ENCODE data around the gene CLSTN2. TPM values are rescaled to one million over a fixed set of nuclear protein-coding genes. Genes with fewer than 3 reads are reported as not detected.

Gene CLSTN2
- total and polyA plus RNA-seq, 2 of the 8 experiments (the other 6 are each of a cell fraction or from before 2014, with no cell fraction given): 0.39 to 0.52 TPM

DNA sequence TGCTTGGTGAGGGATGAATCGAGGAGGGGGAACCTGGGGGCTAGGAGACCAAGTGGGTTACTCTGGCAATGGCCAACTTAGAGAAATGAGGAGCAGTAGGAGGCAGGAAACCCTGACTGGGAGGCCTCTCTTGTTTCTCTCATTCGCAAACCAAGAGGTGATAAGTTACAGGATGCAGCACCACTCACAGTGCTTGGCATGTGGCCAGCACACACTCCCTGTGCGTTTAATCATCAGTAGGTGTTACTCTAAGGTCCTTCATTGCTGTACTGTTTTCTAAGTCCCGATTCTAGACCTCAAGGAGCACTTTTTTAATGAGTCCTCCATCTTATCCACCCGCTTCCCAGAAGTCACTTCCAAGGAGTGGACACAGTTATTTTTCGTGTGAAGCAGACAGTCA lies 428.8 kb downstream of the CLSTN2 start:
- H4K91ac ChIP-seq (replicated peaks; ENCODE audit: insufficient read length, low read length): no peak overlapping the region
- no peaks in the 10 kb centered on the region for H3K79me1 ChIP-seq (ENCODE audit: low read depth, low read length)
- no peak overlapping the region for H3K14ac ChIP-seq (ENCODE audit: insufficient read length)
- H2BK15ac ChIP-seq (ENCODE audit: low read length): no peak overlapping the region
- ChIA-PET CTCF (ENCODE audit: partially characterized antibody) (no interaction called here), POLR2A (ENCODE audit: partially characterized antibody) (no interaction called here)
- no peak overlapping the region for H4K8ac ChIP-seq (ENCODE audit: extremely low read depth, insufficient read depth, low read length)
- H2AK5ac ChIP-seq (ENCODE audit: low read depth, low read length): no peak overlapping the region
- no peaks in the 10 kb centered on the region for H3K36me3 ChIP-seq (ENCODE audit: control insufficient read depth in 2 of 4, insufficient read depth in 4 of 4, low read length in 3 of 4)
- H3K4ac ChIP-seq (replicated peaks; ENCODE audit: insufficient read length, low read depth, low read length): no peak overlapping the region
- no peak overlapping the region for H3K4me3 ChIP-seq (ENCODE audit: extremely low read depth in 1 of 4, insufficient read depth in 2 of 4, low read depth in 3 of 4, low read length in 4 of 4)
- TF ChIP-seq, protein P1, sequence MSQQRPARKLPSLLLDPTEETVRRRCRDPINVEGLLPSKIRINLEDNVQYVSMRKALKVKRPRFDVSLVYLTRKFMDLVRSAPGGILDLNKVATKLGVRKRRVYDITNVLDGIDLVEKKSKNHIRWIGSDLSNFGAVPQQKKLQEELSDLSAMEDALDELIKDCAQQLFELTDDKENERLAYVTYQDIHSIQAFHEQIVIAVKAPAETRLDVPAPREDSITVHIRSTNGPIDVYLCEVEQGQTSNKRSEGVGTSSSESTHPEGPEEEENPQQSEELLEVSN (IDR thresholded peaks at IDR 0.05): no peak
- TF ChIP-seq TAF1 (IDR thresholded peaks at IDR 0.05; ENCODE audit: low read depth, low read length): no peak
- no peak for TF ChIP-seq BRCA1 (IDR thresholded peaks at IDR 0.05; ENCODE audit: low read depth, low read length)
- no peak overlapping the region for H2AFZ ChIP-seq (ENCODE audit: low read length)
- H3K4me1 ChIP-seq (replicated peaks in 1 of 4; ENCODE audit: control insufficient read depth in 3 of 4, insufficient read depth in 4 of 4, low read length in 3 of 4): peaks cover 0 to 2% (median under 1%) of the 10 kb centered on the region in 4 experiments; a peak in 2 of 7 replicates
- H2BK5ac ChIP-seq (ENCODE audit: low read depth, low read length): no peak overlapping the region
- H2BK12ac ChIP-seq (ENCODE audit: low read depth, low read length): no peak overlapping the region
- H2BK20ac ChIP-seq (ENCODE audit: low read length): no peak overlapping the region
- no peaks in the 10 kb centered on the region for H3K79me2 ChIP-seq (ENCODE audit: control insufficient read depth in 1 of 2, insufficient read depth in 2 of 2, low read length in 2 of 2)
- no peak overlapping the region for H4K5ac ChIP-seq (ENCODE audit: insufficient read length, low read depth, low read length)
- H3K18ac ChIP-seq (ENCODE audit: extremely low read depth, low read length): no peak overlapping the region
- H4K20me1 ChIP-seq (replicated peaks in 1 of 2; ENCODE audit: control insufficient read depth in 1 of 2, insufficient read depth in 2 of 2, low read length in 2 of 2): no peaks in the 10 kb centered on the region
- no peak overlapping the region for H3K23ac ChIP-seq (ENCODE audit: insufficient read length)
- no peaks in the 10 kb centered on the region for H3K9me3 ChIP-seq (ENCODE audit: insufficient read depth in 2 of 2, low read depth in 1 of 2, low read length in 1 of 2)
- no peak for FAIRE-seq
- H3K27ac ChIP-seq (ENCODE audit: low read depth, low read length): no peak overlapping the region
- H3K27me3 ChIP-seq (replicated peaks in 1 of 4; ENCODE audit: control insufficient read depth in 3 of 4, extremely low read depth in 1 of 4, insufficient read depth in 3 of 4, low read length in 3 of 4): no peaks in the 10 kb centered on the region
- no peak for DNase-seq (ENCODE audit: low read depth in 1 of 2, low spot score in 2 of 2)
- no peak overlapping the region for H3K4me2 ChIP-seq (ENCODE audit: insufficient read depth in 1 of 2, low read depth in 2 of 2, low read length in 2 of 2)
- no peak overlapping the region for H3K56ac ChIP-seq (replicated peaks; ENCODE audit: insufficient read length, low read depth, low read length)
- H3K23me2 ChIP-seq (ENCODE audit: low read depth, low read length): no peaks in the 10 kb centered on the region
- no peak overlapping the region for H2BK120ac ChIP-seq (replicated peaks; ENCODE audit: low read depth, low read length)
- 83% methylated on average over 5 of the region's 6 CpGs; no CpG with 5 or more reads in 1 of the 2 experiments for WGBS, 2 experiments (ENCODE audit: extremely low coverage in 1 of 2, insufficient coverage in 1 of 2, insufficient read length in 1 of 2, insufficient replicate concordance in 2 of 2, low coverage in 1 of 2, low lambda C conversion rate in 2 of 2, missing lambda C conversion rate in 1 of 2)
- no peak overlapping the region for H3K9ac ChIP-seq (replicated peaks in 1 of 4; ENCODE audit: extremely low read depth in 1 of 4, low read depth in 3 of 4, low read length in 3 of 4)

All from H1 (cell line).